Activated naive CD8-positive, alpha-beta T cell treated with anti-CD3 and anti-CD28 coated beads, Interleukin-2, amount 10 ng/mL, durations not matched to agents 7 days and 5 days (primary cell): Measurements from ENCODE around the gene PLEKHN1. TPM values are rescaled to one million over a fixed set of nuclear protein-coding genes. Genes with fewer than 3 reads are reported as not detected.

ENCODE experiments used
- ATAC-seq: fragments of 150-1000 bp; cut with Tn5 transposase; one replicate; pipeline ENCODE4 v1.10.0; 2021; ENCODE audit warnings: low read depth, moderate library complexity
- POLR2A ChIA-PET: fragments of 350-600 bp; sonication (Branson Sonifier 250); formaldehyde crosslinking; loops from one replicate; lab custom pipeline; 2021; ENCODE audit warnings: antibody characterized with exemption; lab: Charles Lee
- DNase-seq: peaks from one replicate; pipeline ENCODE4 v3.0.0; 2021
- H3K27ac Mint-ChIP-seq: one replicate; pipeline ENCODE4 v1.8.0; 2022; ENCODE audit warnings: mild to moderate bottlenecking, mixed read lengths
- H3K27me3 Mint-ChIP-seq: one replicate; pipeline ENCODE4 v1.8.0; 2022; ENCODE audit warnings: mild to moderate bottlenecking, moderate library complexity, mixed read lengths
- H3K36me3 Mint-ChIP-seq: one replicate; pipeline ENCODE4 v1.8.0; 2021; ENCODE audit warnings: mild to moderate bottlenecking, mixed read lengths
- H3K4me1 Mint-ChIP-seq: one replicate; pipeline ENCODE4 v1.8.0; 2021; ENCODE audit warnings: mixed read lengths
- H3K4me3 Mint-ChIP-seq: one replicate; pipeline ENCODE4 v1.8.0; 2022; ENCODE audit warnings: mild to moderate bottlenecking, moderate library complexity, mixed read lengths
- H3K9me3 Mint-ChIP-seq: one replicate; pipeline ENCODE4 v1.8.0; 2021; ENCODE audit warnings: mixed read lengths
- total RNA-seq, 2 experiments: library from RNA; stranded (reverse); gene quantifications; one replicate each; pipeline ENCODE4 v1.2.3, GENCODE V29; 2021

Gene PLEKHN1
- total RNA-seq, 2 experiments from 2014 or later: 3.0 to 4.8 TPM

GRCh38 chr1:997713-997992 lies 31.4 kb downstream of the PLEKHN1 start:
- no peak for ATAC-seq
- DNase-seq: no peak
- Mint-ChIP-seq H3K36me3 (no peaks in the 10 kb centered on the region), H3K27me3 (peaks cover 33% of the 10 kb centered on the region), H3K9me3 (peaks cover 1% of the 10 kb centered on the region), H3K27ac (no peak overlapping the region), H3K4me3 (no peak overlapping the region), H3K4me1 (peaks cover 4% of the 10 kb centered on the region)
- POLR2A ChIA-PET: interaction anchor here (1.3 kb wide), 1 partner anchor 16 kb away, joined by 5 read pairs; the partner anchor contains the start of gene ISG15

GRCh38 chr1:997993-998744 lies 31.9 kb downstream of the PLEKHN1 start:
- Mint-ChIP-seq H3K4me3 (no peak overlapping the region), H3K27me3 (peaks cover 33% of the 10 kb centered on the region), H3K9me3 (no peaks in the 10 kb centered on the region), H3K36me3 (no peaks in the 10 kb centered on the region), H3K27ac (no peak overlapping the region), H3K4me1 (peaks cover 4% of the 10 kb centered on the region)
- DNase-seq: no peak
- no peak for ATAC-seq
- POLR2A ChIA-PET: interaction anchor here (1.3 kb wide), 1 partner anchor 16 kb away, joined by 5 read pairs; the partner anchor contains the start of gene ISG15

GRCh38 chr1:998745-998994 lies 32.4 kb downstream of the PLEKHN1 start:
- no peak for ATAC-seq
- DNase-seq: no peak
- H3K4me3 Mint-ChIP-seq: no peak overlapping the region
- H3K9me3 Mint-ChIP-seq: no peaks in the 10 kb centered on the region
- no peak overlapping the region for H3K27ac Mint-ChIP-seq
- no peaks in the 10 kb centered on the region for H3K36me3 Mint-ChIP-seq
- POLR2A ChIA-PET: no interaction called here
- peaks cover 4% of the 10 kb centered on the region for H3K4me1 Mint-ChIP-seq
- H3K27me3 Mint-ChIP-seq: peaks cover 33% of the 10 kb centered on the region

DNA sequence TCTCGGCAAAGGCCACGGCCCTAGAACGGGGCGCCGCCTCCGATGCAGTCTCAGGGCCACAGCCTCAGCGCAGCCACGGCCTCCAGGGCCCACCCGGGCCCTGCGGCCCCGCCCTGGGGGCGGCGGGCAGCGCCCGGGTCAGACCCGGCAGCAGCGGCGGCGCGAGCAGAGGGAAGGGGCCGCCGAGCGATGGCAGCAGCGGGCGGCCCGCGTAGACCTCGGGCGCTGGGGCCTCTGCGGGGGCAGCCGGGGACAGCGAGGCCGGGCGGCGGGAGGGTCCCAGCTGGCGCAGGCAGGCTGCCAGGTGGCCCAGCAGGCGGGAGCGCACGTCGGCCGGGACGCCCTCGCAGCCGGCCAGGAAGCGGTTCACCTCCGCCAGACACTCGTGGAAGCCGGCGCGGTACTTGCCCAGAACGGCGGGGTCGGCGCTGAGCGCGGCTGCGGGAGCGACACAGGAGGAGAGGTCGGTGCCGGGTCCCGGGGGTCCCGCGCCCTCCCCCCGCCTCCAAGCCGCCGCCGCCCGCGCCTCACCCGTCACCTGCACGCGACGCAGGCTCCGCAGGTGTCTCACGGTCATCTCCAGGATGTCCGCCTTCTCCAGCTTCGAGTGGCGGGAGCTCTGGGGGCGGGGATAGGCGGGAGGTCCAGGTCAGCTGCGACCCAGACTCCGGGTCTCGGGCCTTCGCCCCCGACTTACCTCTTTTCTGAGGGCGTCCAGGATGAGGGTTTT lies 32.9 kb downstream of the PLEKHN1 start:
- Mint-ChIP-seq H3K9me3 (no peaks in the 10 kb centered on the region), H3K4me1 (peaks cover 4% of the 10 kb centered on the region), H3K36me3 (no peaks in the 10 kb centered on the region), H3K4me3 (no peak overlapping the region), H3K27me3 (peaks cover 33% of the 10 kb centered on the region), H3K27ac (no peak overlapping the region)
- DNase-seq (peak; percentile 63), ATAC-seq (peak; percentile 5)
- POLR2A ChIA-PET: no interaction called here

- POLR2A ChIA-PET: no interaction called here
- Mint-ChIP-seq H3K36me3 (no peaks in the 10 kb centered on the region), H3K4me1 (peaks cover 8% of the 10 kb centered on the region), H3K9me3 (no peaks in the 10 kb centered on the region), H3K27ac (peak within 1 kb of the TSS; percentile 68), H3K27me3 (peaks cover 27% of the 10 kb centered on the region), H3K4me3 (peak within 1 kb of the TSS; percentile 73)
- ATAC-seq (peak; percentile 27), DNase-seq (peak; percentile 72)
These were observed 33.6 kb downstream of the PLEKHN1 start, which contains the start of gene HES4 for GRCh38 chr1:999725-1000356. HES4 (minus strand) TSS chr1:1000097; CDS start chr1:999973, 124 bp downstream.

DNA sequence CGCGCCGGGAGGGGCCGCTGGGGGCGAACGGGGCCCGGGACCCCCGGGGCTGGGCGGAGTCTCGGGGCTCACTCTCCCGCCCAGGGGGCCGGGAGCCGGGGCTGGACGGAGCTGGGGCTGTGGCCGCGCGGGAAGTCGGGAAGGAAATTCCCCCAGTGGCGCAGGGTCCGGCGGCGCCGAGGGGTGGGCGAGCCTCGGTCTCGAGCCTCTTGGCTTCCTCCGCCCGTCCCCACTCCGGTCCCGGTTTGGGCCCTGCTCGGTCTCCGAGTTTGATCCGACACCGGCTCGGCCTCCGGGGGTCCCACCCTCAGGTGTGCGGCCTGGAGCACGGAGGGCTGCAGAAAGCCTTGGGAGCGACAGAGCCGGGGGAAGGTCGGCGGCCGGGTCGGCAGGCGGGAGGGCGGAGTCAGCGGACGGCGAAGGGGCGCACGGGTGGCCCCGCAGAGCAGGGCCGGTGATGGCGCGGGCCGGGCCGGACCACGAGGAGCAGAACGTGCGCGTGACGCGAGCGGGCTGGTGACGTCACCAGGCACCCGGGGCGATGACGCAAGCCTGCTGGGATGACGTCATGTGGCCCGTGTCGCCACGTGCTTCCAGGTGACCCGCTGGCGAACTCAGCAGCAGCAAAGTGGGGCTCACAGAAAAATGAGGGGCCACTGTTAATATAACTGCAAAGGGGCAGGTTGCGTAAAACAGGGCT lies 34.2 kb downstream of the PLEKHN1 start:
- H3K27me3 Mint-ChIP-seq: peaks cover 22% of the 10 kb centered on the region
- peak; percentile 5 for ATAC-seq
- peak overlapping the region; percentile 68 for H3K27ac Mint-ChIP-seq
- peaks cover 14% of the 10 kb centered on the region for H3K4me1 Mint-ChIP-seq
- POLR2A ChIA-PET: interaction anchor here (1.7 to 2.0 kb wide), 2 partner anchors 17 to 19 kb away, joined by 4 to 6 read pairs; no protein-coding TSS in a partner anchor
- no peaks in the 10 kb centered on the region for H3K9me3 Mint-ChIP-seq
- H3K4me3 Mint-ChIP-seq: peak overlapping the region; percentile 73
- no peaks in the 10 kb centered on the region for H3K36me3 Mint-ChIP-seq
- DNase-seq: peak; percentile 79

- H3K36me3 Mint-ChIP-seq: no peaks in the 10 kb centered on the region
- DNase-seq (no peak), ATAC-seq (no peak)
- H3K9me3 Mint-ChIP-seq: no peaks in the 10 kb centered on the region
- peaks cover 18% of the 10 kb centered on the region for H3K27me3 Mint-ChIP-seq
- H3K4me1 Mint-ChIP-seq: peaks cover 14% of the 10 kb centered on the region
- peak overlapping the region; percentile 73 for H3K4me3 Mint-ChIP-seq
- POLR2A ChIA-PET: interaction anchor here (0.9 to 2.1 kb wide), 5 partner anchors 13 to 34 kb away, joined by 3 to 19 read pairs (median 6); partner anchors contain the start of genes ISG15 and PLEKHN1
- H3K27ac Mint-ChIP-seq: peak overlapping the region; percentile 68
These were observed 34.9 kb downstream of the PLEKHN1 start for GRCh38 chr1:1001057-1001783.

DNA sequence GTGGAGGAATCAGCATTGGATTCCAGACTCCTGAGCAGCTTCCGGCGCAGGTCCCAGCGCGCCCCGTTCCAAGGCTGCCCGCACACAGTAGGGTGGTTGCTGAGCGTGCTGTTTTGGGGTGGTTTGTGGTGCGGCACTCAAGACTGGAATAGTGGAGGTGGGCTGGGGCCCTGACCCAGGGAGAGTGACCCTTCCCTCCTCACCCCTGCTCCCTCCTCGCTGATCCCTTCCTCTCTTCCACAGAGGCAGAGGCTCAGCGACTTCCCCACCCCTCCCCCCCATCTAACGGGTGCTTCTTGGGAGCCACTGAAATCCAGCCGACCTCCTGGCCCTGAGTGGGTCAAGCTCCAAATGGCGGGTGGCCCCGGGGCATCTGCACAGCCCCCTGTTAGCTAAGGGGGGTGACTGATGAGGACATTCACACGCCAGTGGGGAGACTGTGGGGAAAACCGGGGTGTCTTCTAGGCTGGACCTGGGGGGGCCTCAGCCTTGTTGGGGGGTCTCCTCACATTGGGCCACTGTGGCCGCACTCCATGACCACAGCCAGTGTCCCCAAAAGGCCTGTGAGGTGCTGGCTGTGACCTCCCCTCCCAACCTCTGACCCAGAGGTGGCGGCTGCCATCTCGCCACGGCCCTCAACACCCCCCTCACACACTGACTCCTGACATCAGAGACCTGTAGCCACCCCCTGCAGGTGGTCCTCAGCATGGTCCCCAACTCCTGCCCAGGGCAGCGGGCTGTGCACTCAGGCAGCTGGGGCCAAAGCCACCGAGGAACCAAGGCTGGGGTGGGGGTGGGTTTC lies 37.5 kb downstream of the PLEKHN1 start:
- Mint-ChIP-seq H3K36me3 (no peaks in the 10 kb centered on the region), H3K4me3 (no peak overlapping the region), H3K27ac (no peak overlapping the region), H3K27me3 (peaks cover 10% of the 10 kb centered on the region), H3K9me3 (no peaks in the 10 kb centered on the region), H3K4me1 (peaks cover 15% of the 10 kb centered on the region)
- ATAC-seq: no peak
- DNase-seq: no peak
- POLR2A ChIA-PET: interaction anchor here (4.1 kb wide), 1 partner anchor 10 kb away, joined by 28 read pairs; the partner anchor contains the start of gene ISG15

DNA sequence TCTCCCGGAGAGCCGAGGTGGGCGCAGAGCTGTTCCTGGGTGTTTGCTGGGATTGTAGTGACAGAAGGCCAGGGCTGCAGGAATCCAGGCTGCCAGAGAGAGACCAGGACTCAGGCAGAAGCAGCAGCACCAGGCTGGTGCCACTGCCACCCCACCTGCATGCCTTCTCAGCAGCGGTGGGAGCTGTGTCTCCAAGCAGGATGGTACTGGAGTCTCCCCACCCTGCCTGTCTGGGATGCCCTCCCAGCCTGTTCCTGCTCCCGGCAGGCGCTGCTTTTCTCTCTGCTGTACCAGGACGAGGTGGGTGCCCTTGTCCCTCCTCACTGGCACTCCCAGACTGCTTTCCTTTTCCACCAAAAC lies 38.1 kb downstream of the PLEKHN1 start:
- POLR2A ChIA-PET: interaction anchor here (1.2 to 4.1 kb wide), 2 partner anchors 10 to 60 kb away, joined by 3 to 28 read pairs; partner anchors contain the start of gene ISG15
- H3K27me3 Mint-ChIP-seq: peaks cover 9% of the 10 kb centered on the region
- DNase-seq (no peak), ATAC-seq (no peak)
- H3K9me3 Mint-ChIP-seq: no peaks in the 10 kb centered on the region
- H3K4me1 Mint-ChIP-seq: peaks cover 15% of the 10 kb centered on the region
- peak overlapping the region; percentile 60 for H3K4me3 Mint-ChIP-seq
- H3K36me3 Mint-ChIP-seq: no peaks in the 10 kb centered on the region
- peak overlapping the region; percentile 74 for H3K27ac Mint-ChIP-seq

- Mint-ChIP-seq H3K36me3 (no peaks in the 10 kb centered on the region), H3K4me3 (peak overlapping the region; percentile 60), H3K4me1 (peaks cover 15% of the 10 kb centered on the region), H3K27me3 (peaks cover 9% of the 10 kb centered on the region), H3K27ac (peak overlapping the region; percentile 74), H3K9me3 (no peaks in the 10 kb centered on the region)
- POLR2A ChIA-PET: interaction anchor here (1.2 to 4.1 kb wide), 2 partner anchors 9 to 59 kb away, joined by 3 to 28 read pairs; partner anchors contain the start of gene ISG15
- ATAC-seq (peak; percentile 41), DNase-seq (peak; percentile 64)
These were observed 38.8 kb downstream of the PLEKHN1 start for GRCh38 chr1:1004780-1005697.

GRCh38 chr1:1005774-1006304 lies 39.6 kb downstream of the PLEKHN1 start:
- Mint-ChIP-seq H3K27me3 (peaks cover 8% of the 10 kb centered on the region), H3K36me3 (no peaks in the 10 kb centered on the region), H3K4me1 (peaks cover 14% of the 10 kb centered on the region), H3K27ac (no peak overlapping the region), H3K9me3 (no peaks in the 10 kb centered on the region), H3K4me3 (no peak overlapping the region)
- DNase-seq (no peak), ATAC-seq (no peak)
- POLR2A ChIA-PET: interaction anchor here (1.2 to 4.1 kb wide), 2 partner anchors 8 to 58 kb away, joined by 3 to 28 read pairs; partner anchors contain the start of gene ISG15
